Mammary epithelial cell (primary cell): ENCODE results near the gene CDH5.

ENCODE experiments used
- CTCF ChIP-seq, 2 donors: IDR thresholded peaks in 1 of 2; conservative IDR thresholded peaks in 1 of 2; 2 replicates each; pipeline ENCODE4 v1.5.1; 2011 to 2012; ENCODE audit warnings: inconsistent platforms in 2 of 2, low read length in 2 of 2, mild to moderate bottlenecking in 2 of 2, control low read depth in 1 of 2, low read depth in 1 of 2; ENCODE audit not compliant: insufficient read depth in 1 of 2; ENCODE audit errors: extremely low read depth in 1 of 2
- EZH2 ChIP-seq: IDR thresholded peaks from 2 replicates; pipeline ENCODE4 v1.6.1; 2012; ENCODE audit warnings: low read length, inconsistent platforms, borderline replicate concordance

GRCh38 chr16:66337463-66338188 lies 28.9 kb upstream of the CDH5 start:
- TF ChIP-seq CTCF (conservative IDR thresholded peaks at IDR 0.05 in 1 of 2, IDR thresholded peaks at IDR 0.05 in 1 of 2; ENCODE audit: extremely low read depth in 1 of 2, insufficient read depth in 1 of 2, low read depth in 1 of 2, low read length in 2 of 2) (no peak), EZH2 (no peak)
